ENCODE data around the gene ZSCAN16. TPM values are rescaled to one million over a fixed set of nuclear protein-coding genes. Genes with fewer than 3 reads are reported as not detected.

Gene ZSCAN16
- total and polyA plus RNA-seq, 10 of the 15 experiments (the other 5 are each of a cell fraction or from before 2014, with no cell fraction given), result 4.6 to 13.8 (median 10.3) TPM

DNA sequence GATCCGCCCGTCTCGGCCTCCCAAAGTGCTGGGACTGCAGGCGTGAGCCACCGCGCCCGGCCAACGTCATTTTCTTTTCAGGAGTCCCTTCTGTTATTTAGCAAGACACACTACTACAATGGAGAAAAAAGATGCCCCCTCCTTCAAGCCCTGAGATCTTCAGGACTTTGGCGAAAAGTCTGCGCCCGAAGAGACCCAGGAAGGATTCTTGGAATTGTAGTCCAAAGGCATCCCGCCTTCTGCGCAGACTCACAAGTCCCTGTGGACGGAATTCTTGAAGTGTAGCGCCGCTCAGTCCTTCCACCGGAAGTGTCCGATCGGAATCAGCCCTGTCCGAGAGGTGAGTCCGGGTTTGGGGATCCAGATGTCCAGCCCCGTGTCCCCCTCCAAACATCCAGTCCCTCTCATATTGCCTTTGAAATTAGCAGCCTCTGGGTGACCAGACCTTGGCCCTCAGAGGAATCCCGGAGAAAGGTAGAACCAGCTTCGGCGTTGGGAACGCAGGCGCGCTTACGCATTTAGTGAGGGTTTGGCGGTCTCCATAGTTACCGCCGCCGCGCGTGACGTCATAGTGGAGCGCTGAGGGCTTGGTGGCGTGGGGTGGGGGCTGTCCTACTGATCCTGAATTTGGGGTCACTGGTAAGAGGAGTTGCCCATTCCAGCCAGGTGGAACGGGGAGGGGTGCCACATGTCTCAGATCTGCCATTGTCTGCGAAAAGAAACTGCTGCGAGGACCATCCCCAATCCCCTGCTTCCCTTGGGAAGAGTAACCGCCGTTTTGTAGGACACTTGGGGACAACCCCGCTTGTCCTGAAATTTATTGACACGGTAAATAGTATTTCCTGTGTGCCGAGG is 43.6 kb upstream of the ZSCAN16 start (continued):
- peak; percentile 97 for TF ChIP-seq SMARCA5 (IDR thresholded peaks at IDR 0.05)
- TF ChIP-seq, protein P1, sequence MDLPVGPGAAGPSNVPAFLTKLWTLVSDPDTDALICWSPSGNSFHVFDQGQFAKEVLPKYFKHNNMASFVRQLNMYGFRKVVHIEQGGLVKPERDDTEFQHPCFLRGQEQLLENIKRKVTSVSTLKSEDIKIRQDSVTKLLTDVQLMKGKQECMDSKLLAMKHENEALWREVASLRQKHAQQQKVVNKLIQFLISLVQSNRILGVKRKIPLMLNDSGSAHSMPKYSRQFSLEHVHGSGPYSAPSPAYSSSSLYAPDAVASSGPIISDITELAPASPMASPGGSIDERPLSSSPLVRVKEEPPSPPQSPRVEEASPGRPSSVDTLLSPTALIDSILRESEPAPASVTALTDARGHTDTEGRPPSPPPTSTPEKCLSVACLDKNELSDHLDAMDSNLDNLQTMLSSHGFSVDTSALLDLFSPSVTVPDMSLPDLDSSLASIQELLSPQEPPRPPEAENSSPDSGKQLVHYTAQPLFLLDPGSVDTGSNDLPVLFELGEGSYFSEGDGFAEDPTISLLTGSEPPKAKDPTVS (IDR thresholded peaks at IDR 0.05; ENCODE audit: low read depth, low read length), result peak; percentile 86
- TF ChIP-seq YY1 (IDR thresholded peaks at IDR 0.05; ENCODE audit: low read depth, low read length), result peak; percentile 90
- peak; percentile 91 for TF ChIP-seq TARDBP (IDR thresholded peaks at IDR 0.05; ENCODE audit: borderline replicate concordance)
- TF ChIP-seq, protein P2, sequence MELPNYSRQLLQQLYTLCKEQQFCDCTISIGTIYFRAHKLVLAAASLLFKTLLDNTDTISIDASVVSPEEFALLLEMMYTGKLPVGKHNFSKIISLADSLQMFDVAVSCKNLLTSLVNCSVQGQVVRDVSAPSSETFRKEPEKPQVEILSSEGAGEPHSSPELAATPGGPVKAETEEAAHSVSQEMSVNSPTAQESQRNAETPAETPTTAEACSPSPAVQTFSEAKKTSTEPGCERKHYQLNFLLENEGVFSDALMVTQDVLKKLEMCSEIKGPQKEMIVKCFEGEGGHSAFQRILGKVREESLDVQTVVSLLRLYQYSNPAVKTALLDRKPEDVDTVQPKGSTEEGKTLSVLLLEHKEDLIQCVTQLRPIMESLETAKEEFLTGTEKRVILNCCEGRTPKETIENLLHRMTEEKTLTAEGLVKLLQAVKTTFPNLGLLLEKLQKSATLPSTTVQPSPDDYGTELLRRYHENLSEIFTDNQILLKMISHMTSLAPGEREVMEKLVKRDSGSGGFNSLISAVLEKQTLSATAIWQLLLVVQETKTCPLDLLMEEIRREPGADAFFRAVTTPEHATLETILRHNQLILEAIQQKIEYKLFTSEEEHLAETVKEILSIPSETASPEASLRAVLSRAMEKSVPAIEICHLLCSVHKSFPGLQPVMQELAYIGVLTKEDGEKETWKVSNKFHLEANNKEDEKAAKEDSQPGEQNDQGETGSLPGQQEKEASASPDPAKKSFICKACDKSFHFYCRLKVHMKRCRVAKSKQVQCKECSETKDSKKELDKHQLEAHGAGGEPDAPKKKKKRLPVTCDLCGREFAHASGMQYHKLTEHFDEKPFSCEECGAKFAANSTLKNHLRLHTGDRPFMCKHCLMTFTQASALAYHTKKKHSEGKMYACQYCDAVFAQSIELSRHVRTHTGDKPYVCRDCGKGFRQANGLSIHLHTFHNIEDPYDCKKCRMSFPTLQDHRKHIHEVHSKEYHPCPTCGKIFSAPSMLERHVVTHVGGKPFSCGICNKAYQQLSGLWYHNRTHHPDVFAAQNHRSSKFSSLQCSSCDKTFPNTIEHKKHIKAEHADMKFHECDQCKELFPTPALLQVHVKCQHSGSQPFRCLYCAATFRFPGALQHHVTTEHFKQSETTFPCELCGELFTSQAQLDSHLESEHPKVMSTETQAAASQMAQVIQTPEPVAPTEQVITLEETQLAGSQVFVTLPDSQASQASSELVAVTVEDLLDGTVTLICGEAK (IDR thresholded peaks at IDR 0.05; ENCODE audit: borderline replicate concordance), result peak; percentile 100
- no peak for TF ChIP-seq RAD21 (IDR thresholded peaks at IDR 0.05; ENCODE audit: insufficient read depth, low read depth, low read length)
- TF ChIP-seq ZSCAN29 (IDR thresholded peaks at IDR 0.05), result peak; percentile 70
- peak; percentile 89 for TF ChIP-seq TBL1XR1 (IDR thresholded peaks at IDR 0.05; ENCODE audit: low read depth, low read length)
- peak; percentile 75 for TF ChIP-seq NR2C1 (IDR thresholded peaks at IDR 0.05)
- TF ChIP-seq TCF7 (IDR thresholded peaks at IDR 0.05; ENCODE audit: borderline replicate concordance), result peak; percentile 68; the same call in 1 of the 2 replicates
- TF ChIP-seq SP1 (IDR thresholded peaks at IDR 0.05; ENCODE audit: low read depth, low read length), result peak; percentile 50
- TF ChIP-seq, protein P3, sequence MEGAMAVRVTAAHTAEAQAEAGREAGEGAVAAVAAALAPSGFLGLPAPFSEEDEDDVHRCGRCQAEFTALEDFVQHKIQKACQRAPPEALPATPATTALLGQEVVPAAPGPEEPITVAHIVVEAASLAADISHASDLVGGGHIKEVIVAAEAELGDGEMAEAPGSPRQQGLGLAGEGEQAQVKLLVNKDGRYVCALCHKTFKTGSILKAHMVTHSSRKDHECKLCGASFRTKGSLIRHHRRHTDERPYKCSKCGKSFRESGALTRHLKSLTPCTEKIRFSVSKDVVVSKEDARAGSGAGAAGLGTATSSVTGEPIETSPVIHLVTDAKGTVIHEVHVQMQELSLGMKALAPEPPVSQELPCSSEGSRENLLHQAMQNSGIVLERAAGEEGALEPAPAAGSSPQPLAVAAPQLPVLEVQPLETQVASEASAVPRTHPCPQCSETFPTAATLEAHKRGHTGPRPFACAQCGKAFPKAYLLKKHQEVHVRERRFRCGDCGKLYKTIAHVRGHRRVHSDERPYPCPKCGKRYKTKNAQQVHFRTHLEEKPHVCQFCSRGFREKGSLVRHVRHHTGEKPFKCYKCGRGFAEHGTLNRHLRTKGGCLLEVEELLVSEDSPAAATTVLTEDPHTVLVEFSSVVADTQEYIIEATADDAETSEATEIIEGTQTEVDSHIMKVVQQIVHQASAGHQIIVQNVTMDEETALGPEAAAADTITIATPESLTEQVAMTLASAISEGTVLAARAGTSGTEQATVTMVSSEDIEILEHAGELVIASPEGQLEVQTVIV (IDR thresholded peaks at IDR 0.05; ENCODE audit: borderline replicate concordance, partially characterized antibody), result peak; percentile 66
- no peak for TF ChIP-seq SUPT20H (IDR thresholded peaks at IDR 0.05; ENCODE audit: borderline replicate concordance, control insufficient read depth, low read depth, low read length)
- TF ChIP-seq EED (IDR thresholded peaks at IDR 0.05; ENCODE audit: low read depth), result no peak
- TF ChIP-seq, protein P4, sequence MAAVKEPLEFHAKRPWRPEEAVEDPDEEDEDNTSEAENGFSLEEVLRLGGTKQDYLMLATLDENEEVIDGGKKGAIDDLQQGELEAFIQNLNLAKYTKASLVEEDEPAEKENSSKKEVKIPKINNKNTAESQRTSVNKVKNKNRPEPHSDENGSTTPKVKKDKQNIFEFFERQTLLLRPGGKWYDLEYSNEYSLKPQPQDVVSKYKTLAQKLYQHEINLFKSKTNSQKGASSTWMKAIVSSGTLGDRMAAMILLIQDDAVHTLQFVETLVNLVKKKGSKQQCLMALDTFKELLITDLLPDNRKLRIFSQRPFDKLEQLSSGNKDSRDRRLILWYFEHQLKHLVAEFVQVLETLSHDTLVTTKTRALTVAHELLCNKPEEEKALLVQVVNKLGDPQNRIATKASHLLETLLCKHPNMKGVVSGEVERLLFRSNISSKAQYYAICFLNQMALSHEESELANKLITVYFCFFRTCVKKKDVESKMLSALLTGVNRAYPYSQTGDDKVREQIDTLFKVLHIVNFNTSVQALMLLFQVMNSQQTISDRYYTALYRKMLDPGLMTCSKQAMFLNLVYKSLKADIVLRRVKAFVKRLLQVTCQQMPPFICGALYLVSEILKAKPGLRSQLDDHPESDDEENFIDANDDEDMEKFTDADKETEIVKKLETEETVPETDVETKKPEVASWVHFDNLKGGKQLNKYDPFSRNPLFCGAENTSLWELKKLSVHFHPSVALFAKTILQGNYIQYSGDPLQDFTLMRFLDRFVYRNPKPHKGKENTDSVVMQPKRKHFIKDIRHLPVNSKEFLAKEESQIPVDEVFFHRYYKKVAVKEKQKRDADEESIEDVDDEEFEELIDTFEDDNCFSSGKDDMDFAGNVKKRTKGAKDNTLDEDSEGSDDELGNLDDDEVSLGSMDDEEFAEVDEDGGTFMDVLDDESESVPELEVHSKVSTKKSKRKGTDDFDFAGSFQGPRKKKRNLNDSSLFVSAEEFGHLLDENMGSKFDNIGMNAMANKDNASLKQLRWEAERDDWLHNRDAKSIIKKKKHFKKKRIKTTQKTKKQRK (IDR thresholded peaks at IDR 0.05; ENCODE audit: low read depth, low read length), result peak; percentile 34; the same call in 1 of the 2 replicates
- TF ChIP-seq SUZ12 (IDR thresholded peaks at IDR 0.05; ENCODE audit: unreplicated experiment), result no peak

Measured in GM12878 (cell line).